ENCODE measurements around the gene ZNF385C. TPM values are rescaled to one million over a fixed set of nuclear protein-coding genes. Genes with fewer than 3 reads are reported as not detected.

ZNF385C gene
- total and polyA plus RNA-seq, 2 experiments from 2014 or later: not detected

DNA sequence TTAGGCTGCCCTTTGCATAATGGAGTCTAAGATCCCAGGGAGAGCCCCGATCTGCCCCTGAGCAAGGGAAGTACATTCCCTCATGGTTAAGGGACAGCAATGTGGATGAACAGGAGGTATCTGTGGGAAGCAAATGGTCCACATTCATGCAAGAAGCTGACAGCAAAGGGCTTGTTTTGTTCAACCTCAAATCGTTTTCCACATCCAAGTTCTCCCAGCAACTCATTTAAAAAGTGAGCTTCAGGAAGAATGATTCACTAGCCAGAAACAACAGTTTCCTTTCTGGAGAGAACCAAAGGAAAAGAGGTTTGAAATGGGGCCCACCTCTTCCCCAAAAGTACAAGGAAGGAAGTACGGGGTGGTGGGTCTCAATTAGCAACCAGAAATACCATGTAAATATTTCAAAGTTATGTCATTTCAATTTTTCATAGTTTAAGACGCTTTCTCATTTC, 33.7 kb upstream of the ZNF385C start:
- TF ChIP-seq EZH2 (IDR thresholded peaks at IDR 0.05; ENCODE audit: insufficient read depth, poor library complexity, severe bottlenecking) (no peak), EZH2phosphoT487 (IDR thresholded peaks at IDR 0.05; ENCODE audit: insufficient read depth, low read depth) (no peak)
- Histone ChIP-seq H3K27ac (peak overlapping the region; percentile 75), H3K4me2 (ENCODE audit: unreplicated experiment) (peak overlapping the region; percentile 33), H3K36me3 (ENCODE audit: low read depth) (peaks cover 18% of the 10 kb centered on the region; the same call in 1 of the 2 replicates), H3K4me1 (ENCODE audit: insufficient read depth) (peaks cover 40% of the 10 kb centered on the region), H3F3A (ENCODE audit: insufficient read depth) (peaks cover 44% of the 10 kb centered on the region), H2AFZ (no peak overlapping the region), H3K9me3 (ENCODE audit: low read depth) (no peaks in the 10 kb centered on the region), H3K9ac (peak overlapping the region; percentile 48), H3K79me2 (ENCODE audit: insufficient read depth) (peaks cover 86% of the 10 kb centered on the region), H3K9me2 (ENCODE audit: insufficient read depth) (no peaks in the 10 kb centered on the region), H4K20me1 (ENCODE audit: insufficient read depth) (peaks cover 5% of the 10 kb centered on the region; the same call in 1 of the 2 replicates), H3K4me3 (no peak overlapping the region), H3K27me3 (replicated peaks; ENCODE audit: insufficient read depth) (no peaks in the 10 kb centered on the region)
- 64 to 67% methylated on average over 4 of the region's 4 CpGs for WGBS, 2 experiments (ENCODE audit: low coverage in 1 of 2, low lambda C conversion rate in 2 of 2, missing lambda C conversion rate in 2 of 2)
- in situ Hi-C loops (cut with MboI): no loop called here
- DNase-seq: peak; percentile 58

DNA sequence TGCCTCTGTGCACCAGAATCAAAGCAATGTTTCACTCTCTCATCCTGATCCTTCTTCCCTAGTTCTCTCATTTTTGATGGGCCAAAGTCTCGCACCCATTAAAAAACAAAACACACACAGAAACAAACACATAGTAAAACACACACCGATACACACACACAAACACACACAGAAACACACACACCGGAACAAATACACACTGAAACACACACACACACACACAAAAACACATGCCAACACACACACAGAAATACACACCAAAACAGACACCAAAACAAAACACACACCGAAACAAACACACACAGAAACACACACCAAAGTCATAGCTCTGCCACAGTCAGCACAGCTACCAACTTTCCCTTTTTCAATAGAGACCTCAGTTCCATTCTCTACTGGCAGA, 33.0 kb upstream of the ZNF385C start:
- Histone ChIP-seq H3K9me3 (ENCODE audit: low read depth) (no peaks in the 10 kb centered on the region), H3K9me2 (ENCODE audit: insufficient read depth) (no peaks in the 10 kb centered on the region), H3K4me2 (ENCODE audit: unreplicated experiment) (peak overlapping the region; percentile 33), H3F3A (ENCODE audit: insufficient read depth) (peaks cover 46% of the 10 kb centered on the region), H3K36me3 (ENCODE audit: low read depth) (peaks cover 24% of the 10 kb centered on the region; the same call in 1 of the 2 replicates), H3K27ac (peak overlapping the region; percentile 75), H3K79me2 (ENCODE audit: insufficient read depth) (peaks cover 78% of the 10 kb centered on the region), H3K4me3 (no peak overlapping the region), H2AFZ (no peak overlapping the region), H3K9ac (peak overlapping the region; percentile 14; the same call in 1 of the 2 replicates), H3K27me3 (replicated peaks; ENCODE audit: insufficient read depth) (no peaks in the 10 kb centered on the region), H3K4me1 (ENCODE audit: insufficient read depth) (peaks cover 40% of the 10 kb centered on the region), H4K20me1 (ENCODE audit: insufficient read depth) (peaks cover 5% of the 10 kb centered on the region; the same call in 1 of the 2 replicates)
- no peak for TF ChIP-seq EZH2phosphoT487 (IDR thresholded peaks at IDR 0.05; ENCODE audit: insufficient read depth, low read depth)
- no peak for TF ChIP-seq EZH2 (IDR thresholded peaks at IDR 0.05; ENCODE audit: insufficient read depth, poor library complexity, severe bottlenecking)
- 97 to 98% methylated on average over 4 of the region's 4 CpGs for WGBS, 2 experiments (ENCODE audit: low coverage in 1 of 2, low lambda C conversion rate in 2 of 2, missing lambda C conversion rate in 2 of 2)
- no peak for DNase-seq
- in situ Hi-C loops (cut with MboI): no loop called here

DNA sequence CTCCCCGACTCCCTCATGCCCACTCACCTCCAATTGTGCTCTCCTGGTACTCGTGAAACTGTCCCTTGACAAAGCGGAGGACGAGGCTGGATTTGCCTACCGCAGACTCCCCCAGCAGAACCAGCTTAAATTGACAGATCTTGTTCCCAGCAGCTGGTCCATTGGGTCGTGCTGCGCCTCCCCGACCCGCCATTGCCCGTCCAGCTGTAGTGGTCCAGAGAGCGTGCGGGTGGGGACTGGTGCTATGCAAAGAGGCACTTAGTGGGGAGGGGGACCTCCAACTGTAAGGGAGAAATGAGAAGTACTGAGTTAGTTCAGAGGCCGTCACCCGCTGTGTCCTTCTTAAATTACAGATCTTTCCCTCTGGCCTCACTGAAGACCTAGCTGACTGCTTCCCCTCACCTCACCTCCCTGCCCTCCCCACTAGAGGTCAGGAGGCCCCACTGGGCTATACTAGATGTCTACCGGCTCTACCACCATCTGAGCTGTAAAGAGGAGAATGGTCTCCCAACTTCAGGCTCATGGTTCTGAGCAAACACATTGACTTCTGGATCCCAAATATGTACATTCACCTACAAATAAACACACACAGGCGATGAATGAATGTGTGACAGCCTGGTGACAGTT, 32.1 kb upstream of the ZNF385C start:
- in situ Hi-C loops (cut with MboI): no loop called here
- peaks cover 33% of the 10 kb centered on the region for H3K4me1 ChIP-seq (ENCODE audit: insufficient read depth)
- H3K36me3 ChIP-seq (ENCODE audit: low read depth): peaks cover 29% of the 10 kb centered on the region; the same call in 1 of the 2 replicates
- WGBS, 2 experiments (ENCODE audit: low coverage in 1 of 2, low lambda C conversion rate in 2 of 2, missing lambda C conversion rate in 2 of 2): 91 to 95% methylated on average over 14 to 16 of the region's 16 CpGs
- H2AFZ ChIP-seq: no peak overlapping the region
- H3K4me3 ChIP-seq: no peak overlapping the region
- peaks cover 70% of the 10 kb centered on the region for H3K79me2 ChIP-seq (ENCODE audit: insufficient read depth)
- no peak overlapping the region for H3K4me2 ChIP-seq (ENCODE audit: unreplicated experiment)
- H3K9me2 ChIP-seq (ENCODE audit: insufficient read depth): no peaks in the 10 kb centered on the region
- no peaks in the 10 kb centered on the region for H3K27me3 ChIP-seq (replicated peaks; ENCODE audit: insufficient read depth)
- no peak overlapping the region for H3K9ac ChIP-seq
- H3F3A ChIP-seq (ENCODE audit: insufficient read depth): peaks cover 44% of the 10 kb centered on the region
- no peak for DNase-seq
- H3K27ac ChIP-seq: no peak overlapping the region
- TF ChIP-seq EZH2phosphoT487 (IDR thresholded peaks at IDR 0.05; ENCODE audit: insufficient read depth, low read depth): no peak
- H4K20me1 ChIP-seq (ENCODE audit: insufficient read depth): peaks cover 5% of the 10 kb centered on the region; the same call in 1 of the 2 replicates
- H3K9me3 ChIP-seq (ENCODE audit: low read depth): no peaks in the 10 kb centered on the region

DNA sequence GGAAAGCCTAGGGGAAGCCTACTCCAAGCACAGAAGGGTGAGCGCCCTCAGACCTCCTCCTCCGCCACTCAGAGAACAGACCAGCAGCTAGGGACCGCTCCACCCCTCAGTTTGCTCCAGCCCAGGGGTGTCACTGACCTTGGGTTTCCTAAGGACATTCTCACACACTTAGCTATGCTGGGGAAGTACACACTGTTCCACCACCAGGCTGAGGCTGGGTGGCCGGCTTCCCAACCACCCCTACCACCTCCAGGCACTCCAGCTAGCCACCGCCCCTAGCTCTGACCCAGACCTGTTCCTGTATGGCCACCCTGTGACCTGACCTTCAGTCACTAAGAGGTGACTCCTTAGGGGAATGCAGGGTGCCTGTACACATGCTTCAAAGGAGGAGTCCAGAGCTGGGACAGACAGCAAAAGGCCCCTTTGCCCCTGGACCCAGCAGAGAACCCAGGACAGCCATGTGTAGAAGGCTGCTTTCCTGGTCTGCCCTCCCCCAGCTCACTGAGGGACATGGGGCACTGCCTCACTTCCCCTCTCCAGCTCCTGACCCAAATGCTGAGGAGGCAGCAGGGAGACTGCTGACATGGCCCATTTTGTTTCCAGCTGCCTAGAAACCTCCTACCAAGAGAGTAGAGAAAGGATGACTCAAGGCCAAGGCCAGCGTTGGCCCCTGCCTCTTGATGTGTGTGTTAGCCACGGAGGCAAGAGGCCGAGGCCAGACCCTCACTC, 31.0 kb upstream of the ZNF385C start:
- Histone ChIP-seq H3K4me1 (ENCODE audit: insufficient read depth) (peaks cover 30% of the 10 kb centered on the region), H3K27ac (no peak overlapping the region), H3K79me2 (ENCODE audit: insufficient read depth) (peaks cover 59% of the 10 kb centered on the region), H3K4me3 (no peak overlapping the region), H3K9me2 (ENCODE audit: insufficient read depth) (no peaks in the 10 kb centered on the region), H4K20me1 (ENCODE audit: insufficient read depth) (peaks cover 5% of the 10 kb centered on the region; the same call in 1 of the 2 replicates), H2AFZ (no peak overlapping the region), H3K9ac (no peak overlapping the region), H3F3A (ENCODE audit: insufficient read depth) (peaks cover 39% of the 10 kb centered on the region), H3K36me3 (ENCODE audit: low read depth) (peaks cover 29% of the 10 kb centered on the region; the same call in 1 of the 2 replicates), H3K4me2 (ENCODE audit: unreplicated experiment) (no peak overlapping the region), H3K27me3 (replicated peaks; ENCODE audit: insufficient read depth) (no peaks in the 10 kb centered on the region), H3K9me3 (ENCODE audit: low read depth) (no peaks in the 10 kb centered on the region)
- no peak for DNase-seq
- TF ChIP-seq EZH2phosphoT487 (IDR thresholded peaks at IDR 0.05; ENCODE audit: insufficient read depth, low read depth) (no peak), EZH2 (IDR thresholded peaks at IDR 0.05; ENCODE audit: insufficient read depth, poor library complexity, severe bottlenecking) (no peak)
- WGBS, 2 experiments (ENCODE audit: low coverage in 1 of 2, low lambda C conversion rate in 2 of 2, missing lambda C conversion rate in 2 of 2): 86 to 88% methylated on average over 8 of the region's 8 CpGs
- in situ Hi-C loops (cut with MboI): no loop called here
